ENCODE measurements around the gene RAB24.
"Not testable (repeated sequence)": the region's sequence is repeated elsewhere in the genome, so short reads cannot be mapped to it uniquely, and the experiment has no call there.

RAB24 gene

DNA sequence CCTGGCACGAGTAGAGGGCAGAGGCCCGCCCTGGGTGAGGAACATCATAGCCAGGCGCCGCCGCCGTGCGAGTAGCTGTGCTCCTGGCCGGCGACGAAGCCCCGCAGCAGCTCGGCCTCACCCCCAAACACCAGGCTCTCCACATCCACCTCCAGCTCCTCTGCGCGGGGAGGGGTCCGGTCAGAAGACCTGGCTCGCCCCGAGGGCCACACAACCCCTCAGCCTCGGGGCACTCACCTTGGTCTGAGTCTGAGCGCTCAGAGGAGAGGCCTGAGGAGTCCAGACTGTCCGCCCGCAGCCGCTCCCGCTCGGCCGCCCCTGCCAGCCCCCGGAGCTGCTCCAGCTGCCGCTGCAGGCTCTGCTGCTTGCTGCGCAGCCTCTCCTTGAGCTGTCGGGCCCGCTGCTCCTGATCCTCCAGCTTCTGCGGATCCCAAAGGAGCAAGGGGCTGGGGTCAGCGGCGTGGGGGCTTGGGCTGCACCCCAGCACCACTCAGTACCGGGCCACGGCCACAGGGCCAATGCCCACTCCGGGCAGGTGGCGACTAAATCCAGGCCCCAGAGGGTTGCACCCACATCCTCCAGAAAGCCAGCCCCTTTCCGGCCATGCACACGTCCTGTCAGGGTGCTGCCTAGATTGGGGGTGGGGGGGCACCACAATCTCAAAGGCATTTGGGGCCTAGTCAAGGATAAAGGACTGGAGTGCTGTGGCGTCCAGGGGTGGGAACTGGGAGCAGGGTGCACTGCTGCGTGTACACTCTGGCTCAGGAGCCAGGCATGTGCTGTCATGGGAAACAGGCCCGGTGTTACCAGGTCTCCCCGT is 4.2 kb upstream of the RAB24 start:
- Histone ChIP-seq H3K27me3 (ENCODE audit: insufficient read depth, poor library complexity, severe bottlenecking) (no peaks in the 10 kb centered on the region), H3K27ac (replicated peaks) (peak overlapping the region; percentile 91), H3K4me3 (replicated peaks; ENCODE audit: insufficient read depth, low read length) (peak overlapping the region; percentile 33)
- TF ChIP-seq GABPA (IDR thresholded peaks at IDR 0.05; ENCODE audit: low read depth) (no peak), CTCF (IDR thresholded peaks at IDR 0.05; ENCODE audit: insufficient read depth, low read length) (no peak), POLR2AphosphoS5 (IDR thresholded peaks at IDR 0.05; ENCODE audit: low read depth) (no peak), SPI1 (IDR thresholded peaks at IDR 0.05; ENCODE audit: borderline replicate concordance, low read depth) (no peak), REST (IDR thresholded peaks at IDR 0.05; ENCODE audit: insufficient replicate concordance, low read depth) (no peak)
- DNase-seq (ENCODE audit: low read depth in 1 of 2, low spot score in 1 of 2): peak in 1 of 2 experiments; percentile 48

DNA sequence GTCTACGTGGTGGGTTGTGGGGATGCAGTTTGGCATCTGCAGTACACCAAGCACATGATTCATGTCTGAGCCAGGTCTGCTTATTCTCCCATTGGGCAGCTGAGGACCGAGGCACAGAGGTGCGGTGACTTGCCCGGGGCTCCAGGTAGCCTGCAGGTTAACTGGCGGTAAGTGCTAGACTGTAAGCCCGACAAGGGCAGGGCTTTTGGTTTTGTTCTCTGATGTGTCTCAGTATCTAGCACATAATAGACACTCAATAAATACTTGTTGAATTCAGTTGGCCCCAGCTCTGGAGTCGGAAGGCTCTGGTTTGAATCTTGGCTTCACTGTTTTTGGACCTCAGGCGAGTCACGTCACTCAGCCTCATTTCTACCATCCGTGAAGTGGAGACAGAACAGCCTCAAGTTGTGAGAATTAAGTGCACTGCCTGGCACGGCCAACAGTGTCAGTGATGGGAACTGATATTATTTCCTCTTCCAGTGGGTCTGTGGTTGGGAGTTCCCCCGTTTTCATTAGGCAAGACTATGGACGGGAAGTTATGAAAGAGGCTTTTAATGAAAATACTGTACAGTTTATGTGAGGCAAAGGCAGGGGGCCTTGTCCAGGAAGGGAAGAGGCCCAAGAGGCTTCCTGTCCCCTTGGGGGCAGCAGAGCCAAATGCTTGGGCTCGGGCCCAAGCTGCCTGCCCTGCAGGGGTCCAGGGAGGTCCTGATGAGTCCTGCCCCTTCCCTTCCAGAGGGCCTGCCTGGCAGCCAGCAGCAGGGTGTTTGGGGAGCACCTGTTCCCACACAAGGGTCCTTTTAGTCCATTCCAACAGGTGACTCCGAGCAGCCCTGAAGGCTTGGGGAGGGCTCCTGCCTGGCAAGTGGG is 3.4 kb upstream of the RAB24 start:
- Histone ChIP-seq H3K27me3 (ENCODE audit: insufficient read depth, poor library complexity, severe bottlenecking) (no peaks in the 10 kb centered on the region), H3K4me3 (replicated peaks; ENCODE audit: insufficient read depth, low read length) (peak overlapping the region; percentile 33), H3K27ac (replicated peaks) (peak overlapping the region; percentile 91)
- TF ChIP-seq SPI1 (IDR thresholded peaks at IDR 0.05; ENCODE audit: borderline replicate concordance, low read depth) (peak; percentile 74; the same call in 1 of the 2 replicates), REST (IDR thresholded peaks at IDR 0.05; ENCODE audit: insufficient replicate concordance, low read depth) (peak; percentile 30), GABPA (IDR thresholded peaks at IDR 0.05; ENCODE audit: low read depth) (peak; percentile 37), CTCF (IDR thresholded peaks at IDR 0.05; ENCODE audit: insufficient read depth, low read length) (peak; percentile 2), POLR2AphosphoS5 (IDR thresholded peaks at IDR 0.05; ENCODE audit: low read depth) (peak; percentile 67)
- DNase-seq (ENCODE audit: low read depth in 1 of 2, low spot score in 1 of 2): peak; percentile 90 to 95

DNA sequence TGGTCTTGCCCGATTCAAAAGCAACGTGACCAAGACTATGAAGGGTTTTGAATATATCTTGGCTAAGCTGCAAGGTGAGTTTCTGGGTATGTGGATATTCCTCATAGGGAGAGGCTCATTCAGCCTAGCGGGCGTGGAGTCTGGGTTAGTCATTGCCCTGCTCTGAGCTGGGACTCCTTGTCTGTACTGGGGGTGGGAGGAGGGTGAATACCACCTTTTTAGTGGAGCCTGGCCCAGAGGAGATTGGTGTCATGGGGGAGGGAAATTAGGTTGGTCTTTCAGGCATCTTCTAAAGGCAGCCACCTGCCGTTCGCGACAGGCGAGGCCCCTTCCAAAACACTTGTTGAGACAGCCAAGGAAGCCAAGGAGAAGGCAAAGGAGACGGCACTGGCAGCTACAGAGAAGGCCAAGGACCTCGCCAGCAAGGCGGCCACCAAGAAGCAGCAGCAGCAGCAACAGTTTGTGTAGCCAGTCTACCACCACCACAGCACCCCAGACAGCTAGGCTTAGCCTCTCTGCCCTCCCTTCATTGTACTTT is 2.7 kb upstream of the RAB24 start:
- Histone ChIP-seq H3K27ac (replicated peaks) (peak overlapping the region; percentile 91; the same call in 1 of the 2 replicates), H3K4me3 (replicated peaks; ENCODE audit: insufficient read depth, low read length) (peak overlapping the region; percentile 91)
- not testable (repeated sequence) for DNase-seq (ENCODE audit: low read depth in 1 of 2, low spot score in 1 of 2); H3K27me3 ChIP-seq (ENCODE audit: insufficient read depth, poor library complexity, severe bottlenecking)

Data from HL-60 (cell line).